Brain microvascular endothelial cell (primary cell): ENCODE measurements around the gene APLF.

ENCODE experiments used
- DNase-seq: peaks from one replicate; pipeline ENCODE4 v3.0.0-alpha.2; 2020
- H3K27ac ChIP-seq: fragments of 250-450 bp; sonication (Bioruptor Pico); 2 replicates; pipeline ENCODE4 v1.5.1; 2020; ENCODE audit warnings: mild to moderate bottlenecking, moderate library complexity
- H3K27me3 ChIP-seq: fragments of 250-450 bp; sonication (Bioruptor Pico); replicated peaks from 2 replicates; pipeline ENCODE4 v1.5.1; 2020; ENCODE audit warnings: mild to moderate bottlenecking
- H3K36me3 ChIP-seq: fragments of 250-450 bp; sonication (Bioruptor Pico); replicated peaks from 2 replicates; pipeline ENCODE4 v1.5.1; 2020; ENCODE audit warnings: mild to moderate bottlenecking
- H3K4me3 ChIP-seq: 2 replicates; pipeline ENCODE4 v1.5.1; 2011; ENCODE audit warnings: low read depth, mild to moderate bottlenecking, control low read depth, low read length, moderate library complexity
- CTCF ChIP-seq: IDR thresholded peaks from 2 replicates; pipeline ENCODE4 v1.5.1; 2011; ENCODE audit warnings: low read depth, mild to moderate bottlenecking, moderate library complexity, low read length, control low read depth, inconsistent platforms; ENCODE audit errors: missing control alignments
- in situ Hi-C: cut with HindIII; loops from 2 replicates; pipeline ENCODE4 v1.10.0; 2017; ENCODE audit warnings: low sequenced_read_pairs, low pct_ligation_motif_present

Gene APLF

GRCh38 chr2:68475110-68475509, 7.7 kb downstream of the APLF start:
- in situ Hi-C loops = no loop called here

GRCh38 chr2:68475576-68475975, 8.2 kb downstream of the APLF start:
- H3K36me3 ChIP-seq = no peaks in the 10 kb centered on the region
- H3K4me3 ChIP-seq = no peak overlapping the region
- H3K27me3 ChIP-seq = no peaks in the 10 kb centered on the region
- DNase-seq = no peak
- no peak for TF ChIP-seq CTCF
- no peak overlapping the region for H3K27ac ChIP-seq
- in situ Hi-C loops = no loop called here

More at GRCh38 chr2:68475110-68475509, 7.7 kb downstream of the APLF start:
- no peaks in the 10 kb centered on the region for H3K36me3 ChIP-seq
- no peak for TF ChIP-seq CTCF
- H3K27me3 ChIP-seq = no peaks in the 10 kb centered on the region
- no peak overlapping the region for H3K27ac ChIP-seq
- DNase-seq = no peak
- no peak overlapping the region for H3K4me3 ChIP-seq

- Histone ChIP-seq H3K27me3 (no peaks in the 10 kb centered on the region), H3K4me3 (no peak overlapping the region), H3K36me3 (no peaks in the 10 kb centered on the region), H3K27ac (no peak overlapping the region)
- in situ Hi-C loops = no loop called here
- DNase-seq = no peak
- no peak for TF ChIP-seq CTCF
These were observed 9.1 kb downstream of the APLF start for GRCh38 chr2:68476454-68476853.

- H3K27me3 ChIP-seq = no peaks in the 10 kb centered on the region
- DNase-seq = no peak
- no peaks in the 10 kb centered on the region for H3K36me3 ChIP-seq
- H3K4me3 ChIP-seq = no peak overlapping the region
- no peak overlapping the region for H3K27ac ChIP-seq
- TF ChIP-seq CTCF = no peak
- in situ Hi-C loops = no loop called here
These were observed 11.3 kb downstream of the APLF start for GRCh38 chr2:68478688-68479087.

GRCh38 chr2:68482296-68482820, 15.0 kb downstream of the APLF start:
- Histone ChIP-seq H3K36me3 (no peaks in the 10 kb centered on the region), H3K27ac (no peak overlapping the region), H3K4me3 (no peak overlapping the region), H3K27me3 (no peaks in the 10 kb centered on the region)
- TF ChIP-seq CTCF = no peak
- in situ Hi-C loops = no loop called here
- DNase-seq = no peak

GRCh38 chr2:68483011-68483410, 15.6 kb downstream of the APLF start:
- in situ Hi-C loops = no loop called here
- Histone ChIP-seq H3K27ac (no peak overlapping the region), H3K4me3 (no peak overlapping the region), H3K27me3 (no peaks in the 10 kb centered on the region), H3K36me3 (no peaks in the 10 kb centered on the region)
- no peak for DNase-seq
- no peak for TF ChIP-seq CTCF
